Esophagus squamous epithelium (tissue), 4 donors: ENCODE data around the gene CERKL.

Experiments used
- POLR2A ChIP-seq, 4 donors: fragments of 450-650 bp; IDR thresholded peaks; one replicate each; pipeline ENCODE4 v1.6.1; 2017; ENCODE audit warnings: antibody characterized with exemption in 4 of 4, mild to moderate bottlenecking in 4 of 4, moderate library complexity in 3 of 4
- TF ChIP-seq, protein P1 (sequence below), 6 experiments: fragments of 450-650 bp in 4 of 6; fragments of 200-600 bp in 2 of 6; sonication (generic) in 2 of 6; IDR thresholded peaks; one replicate each; pipeline ENCODE4 v1.5.1; 2016 to 2019; ENCODE audit warnings: antibody characterized with exemption in 6 of 6, mild to moderate bottlenecking in 4 of 6, moderate library complexity in 4 of 6

GRCh38 chr2:181528441-181528840 is 128.5 kb downstream of the CERKL start:
- TF ChIP-seq, protein P1, sequence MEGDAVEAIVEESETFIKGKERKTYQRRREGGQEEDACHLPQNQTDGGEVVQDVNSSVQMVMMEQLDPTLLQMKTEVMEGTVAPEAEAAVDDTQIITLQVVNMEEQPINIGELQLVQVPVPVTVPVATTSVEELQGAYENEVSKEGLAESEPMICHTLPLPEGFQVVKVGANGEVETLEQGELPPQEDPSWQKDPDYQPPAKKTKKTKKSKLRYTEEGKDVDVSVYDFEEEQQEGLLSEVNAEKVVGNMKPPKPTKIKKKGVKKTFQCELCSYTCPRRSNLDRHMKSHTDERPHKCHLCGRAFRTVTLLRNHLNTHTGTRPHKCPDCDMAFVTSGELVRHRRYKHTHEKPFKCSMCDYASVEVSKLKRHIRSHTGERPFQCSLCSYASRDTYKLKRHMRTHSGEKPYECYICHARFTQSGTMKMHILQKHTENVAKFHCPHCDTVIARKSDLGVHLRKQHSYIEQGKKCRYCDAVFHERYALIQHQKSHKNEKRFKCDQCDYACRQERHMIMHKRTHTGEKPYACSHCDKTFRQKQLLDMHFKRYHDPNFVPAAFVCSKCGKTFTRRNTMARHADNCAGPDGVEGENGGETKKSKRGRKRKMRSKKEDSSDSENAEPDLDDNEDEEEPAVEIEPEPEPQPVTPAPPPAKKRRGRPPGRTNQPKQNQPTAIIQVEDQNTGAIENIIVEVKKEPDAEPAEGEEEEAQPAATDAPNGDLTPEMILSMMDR (IDR thresholded peaks at IDR 0.05), result no peak
- no peak for TF ChIP-seq POLR2A (IDR thresholded peaks at IDR 0.05)
